ENCODE data around the gene OPTC. TPM values are rescaled to one million over a fixed set of nuclear protein-coding genes. Genes with fewer than 3 reads are reported as not detected.

Gene OPTC
- total RNA-seq, 1 donor from 2014 or later = not detected

GRCh38 chr1:203450479-203451149 lies 43.3 kb upstream of the OPTC start:
- DNase-seq (ENCODE audit: extremely low spot score, unreplicated experiment) = no peak
- H3K9me3 Mint-ChIP-seq = no peaks in the 10 kb centered on the region
- no peaks in the 10 kb centered on the region for H3K36me3 Mint-ChIP-seq
- H3K27me3 Mint-ChIP-seq = peaks cover 27% of the 10 kb centered on the region
- no peak overlapping the region for H3K4me3 Mint-ChIP-seq
- no peak for TF ChIP-seq CTCF (conservative IDR thresholded peaks at IDR 0.05)
- H3K4me1 Mint-ChIP-seq (ENCODE audit: unreplicated experiment) = peaks cover 31% of the 10 kb centered on the region
- H3K27ac Mint-ChIP-seq = no peak overlapping the region

- Mint-ChIP-seq H3K27me3 (peaks cover 30% of the 10 kb centered on the region), H3K9me3 (no peaks in the 10 kb centered on the region), H3K4me1 (ENCODE audit: unreplicated experiment) (peaks cover 44% of the 10 kb centered on the region), H3K36me3 (no peaks in the 10 kb centered on the region), H3K27ac (no peak overlapping the region), H3K4me3 (no peak overlapping the region)
- no peak for TF ChIP-seq CTCF (conservative IDR thresholded peaks at IDR 0.05)
- DNase-seq (ENCODE audit: extremely low spot score, unreplicated experiment) = no peak
Observed at GRCh38 chr1:203451836-203452784, 41.8 kb upstream of the OPTC start.

- Mint-ChIP-seq H3K27me3 (peaks cover 27% of the 10 kb centered on the region), H3K27ac (no peak overlapping the region), H3K4me1 (ENCODE audit: unreplicated experiment) (peaks cover 44% of the 10 kb centered on the region), H3K4me3 (no peak overlapping the region), H3K9me3 (no peaks in the 10 kb centered on the region), H3K36me3 (no peaks in the 10 kb centered on the region)
- no peak for TF ChIP-seq CTCF (conservative IDR thresholded peaks at IDR 0.05)
- no peak for DNase-seq (ENCODE audit: extremely low spot score, unreplicated experiment)
Observed at GRCh38 chr1:203453016-203453415, 40.9 kb upstream of the OPTC start.

GRCh38 chr1:203453616-203454015 lies 40.3 kb upstream of the OPTC start:
- TF ChIP-seq CTCF (conservative IDR thresholded peaks at IDR 0.05) = no peak
- Mint-ChIP-seq H3K27ac (no peak overlapping the region), H3K9me3 (no peaks in the 10 kb centered on the region), H3K36me3 (no peaks in the 10 kb centered on the region), H3K4me3 (no peak overlapping the region), H3K27me3 (peaks cover 27% of the 10 kb centered on the region), H3K4me1 (ENCODE audit: unreplicated experiment) (peaks cover 39% of the 10 kb centered on the region)
- no peak for DNase-seq (ENCODE audit: extremely low spot score, unreplicated experiment)

- no peak for DNase-seq (ENCODE audit: extremely low spot score, unreplicated experiment)
Observed at GRCh38 chr1:203454986-203455471, 38.9 kb upstream of the OPTC start.

More at GRCh38 chr1:203454986-203455471, 38.9 kb upstream of the OPTC start:
- Mint-ChIP-seq H3K27me3 (peaks cover 21% of the 10 kb centered on the region), H3K4me3 (no peak overlapping the region), H3K27ac (no peak overlapping the region), H3K36me3 (no peaks in the 10 kb centered on the region), H3K9me3 (no peaks in the 10 kb centered on the region), H3K4me1 (ENCODE audit: unreplicated experiment) (peaks cover 35% of the 10 kb centered on the region)
- no peak for TF ChIP-seq CTCF (conservative IDR thresholded peaks at IDR 0.05)
